OCI-LY1 (cell line): Measurements from ENCODE around the gene AKAP8.
"Not testable (repeated sequence)": the region's sequence is repeated elsewhere in the genome, so short reads cannot be mapped to it uniquely, and the experiment has no call there.

Experiments
- H2AFZ ChIP-seq: fragments of 200-600 bp; sonication (generic), shearing (Covaris generic); 2 replicates; pipeline ENCODE4 v1.6.0; 2014; ENCODE audit warnings: antibody characterized with exemption, mild to moderate bottlenecking, low read length
- H3F3A ChIP-seq: fragments of 200-600 bp; sonication (generic), shearing (Covaris generic); 2 replicates; pipeline ENCODE4 v1.6.0; 2014; ENCODE audit warnings: mild to moderate bottlenecking, antibody characterized with exemption, low read length, moderate library complexity; ENCODE audit not compliant: insufficient read depth
- H3K27ac ChIP-seq: fragments of 200-600 bp; sonication (generic); 2 replicates; pipeline ENCODE4 v1.5.1; 2014; ENCODE audit warnings: low read length, mixed run types, mild to moderate bottlenecking, low read depth; ENCODE audit not compliant: poor library complexity, severe bottlenecking
- H3K27me3 ChIP-seq: fragments of 200-600 bp; sonication (generic); 2 replicates; pipeline ENCODE4 v1.6.0; 2014; ENCODE audit warnings: antibody characterized with exemption, mild to moderate bottlenecking, low read length, moderate library complexity; ENCODE audit not compliant: insufficient read depth
- H3K36me3 ChIP-seq: fragments of 200-600 bp; sonication (generic); 2 replicates; pipeline ENCODE4 v1.6.1; 2014; ENCODE audit warnings: mild to moderate bottlenecking, antibody characterized with exemption, low read length, moderate library complexity, mixed read lengths; ENCODE audit not compliant: insufficient read depth
- H3K4me1 ChIP-seq: fragments of 200-600 bp; sonication (generic); 2 replicates; pipeline ENCODE4 v1.5.1; 2014; ENCODE audit warnings: mild to moderate bottlenecking, low read length, moderate library complexity; ENCODE audit not compliant: insufficient read depth, severe bottlenecking
- H3K4me2 ChIP-seq: fragments of 200-600 bp; sonication (generic), shearing (Covaris generic); 2 replicates; pipeline ENCODE4 v1.6.1; 2014; ENCODE audit warnings: low read length
- H3K4me3 ChIP-seq: fragments of 200-600 bp; sonication (generic); 2 replicates; pipeline ENCODE4 v1.5.1; 2014; ENCODE audit warnings: low read length, low read depth, mild to moderate bottlenecking, mixed read lengths; ENCODE audit not compliant: poor library complexity, severe bottlenecking
- H3K79me2 ChIP-seq: fragments of 200-600 bp; shearing (Covaris generic); 2 replicates; pipeline ENCODE4 v1.6.1; 2016; ENCODE audit warnings: mixed run types, low read length, mixed read lengths; ENCODE audit not compliant: insufficient read depth
- H3K9ac ChIP-seq: fragments of 200-600 bp; sonication (generic), shearing (Covaris generic); 2 replicates; pipeline ENCODE4 v1.6.1; 2014; ENCODE audit warnings: mild to moderate bottlenecking, low read length, mixed read lengths
- H3K9me2 ChIP-seq: fragments of 200-600 bp; sonication (generic), shearing (Covaris generic); 2 replicates; pipeline ENCODE4 v1.6.1; 2014; ENCODE audit warnings: low read depth, mild to moderate bottlenecking, low read length, mixed read lengths
- H3K9me3 ChIP-seq: fragments of 200-600 bp; shearing (Covaris generic); 2 replicates; pipeline ENCODE4 v1.6.1; 2014; ENCODE audit warnings: low read length, mixed read lengths
- H4K20me1 ChIP-seq: fragments of 200-600 bp; sonication (generic), shearing (Covaris generic); 2 replicates; pipeline ENCODE4 v1.6.0; 2016; ENCODE audit warnings: mild to moderate bottlenecking, low read length; ENCODE audit not compliant: insufficient read depth
- EZH2 ChIP-seq: fragments of 200-600 bp; sonication (generic), shearing (Covaris generic); IDR thresholded peaks from 2 replicates; pipeline ENCODE4 v1.8.0; 2017; ENCODE audit warnings: borderline replicate concordance, mixed run types, mild to moderate bottlenecking, antibody characterized with exemption, low read length, moderate library complexity, mixed read lengths
- TF ChIP-seq, protein P1 (sequence below): fragments of 200-600 bp; sonication (generic), shearing (Covaris generic); IDR thresholded peaks from 2 replicates; pipeline ENCODE4 v1.5.1; 2017; ENCODE audit warnings: mild to moderate bottlenecking, antibody characterized with exemption, low read length, moderate library complexity, mixed read lengths

Gene AKAP8

DNA sequence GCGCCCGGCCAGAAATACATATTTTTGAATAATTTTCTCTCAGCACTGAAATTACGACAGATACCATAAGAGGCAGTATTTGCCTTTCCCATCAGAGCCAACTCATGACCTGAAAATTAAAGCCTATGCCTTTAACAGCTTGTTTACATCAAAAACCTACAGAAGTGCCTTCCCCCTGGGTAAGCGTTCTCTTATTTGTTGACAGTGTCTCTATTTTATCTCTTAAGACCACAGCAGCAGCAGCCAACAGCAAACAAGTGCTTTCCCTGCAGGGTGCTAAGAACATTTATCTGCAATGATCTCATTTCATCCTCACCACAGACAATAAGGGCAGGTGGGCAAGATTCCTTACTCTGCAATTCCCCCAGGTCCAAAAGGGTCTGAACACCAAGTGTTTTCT lies 33.2 kb upstream of the AKAP8 start:
- Histone ChIP-seq H2AFZ (no peak overlapping the region), H3K27me3 (no peaks in the 10 kb centered on the region), H3K4me1 (peaks cover 39% of the 10 kb centered on the region), H3F3A (no peaks in the 10 kb centered on the region), H3K9ac (no peak overlapping the region; the same call in 1 of the 2 replicates), H3K9me2 (no peaks in the 10 kb centered on the region), H3K27ac (no peak overlapping the region), H3K79me2 (peaks cover 91% of the 10 kb centered on the region), H3K4me2 (no peak overlapping the region), H3K9me3 (no peaks in the 10 kb centered on the region), H3K36me3 (peaks cover 60% of the 10 kb centered on the region), H4K20me1 (no peaks in the 10 kb centered on the region), H3K4me3 (no peak overlapping the region)
- TF ChIP-seq EZH2, result no peak
- TF ChIP-seq, protein P1, sequence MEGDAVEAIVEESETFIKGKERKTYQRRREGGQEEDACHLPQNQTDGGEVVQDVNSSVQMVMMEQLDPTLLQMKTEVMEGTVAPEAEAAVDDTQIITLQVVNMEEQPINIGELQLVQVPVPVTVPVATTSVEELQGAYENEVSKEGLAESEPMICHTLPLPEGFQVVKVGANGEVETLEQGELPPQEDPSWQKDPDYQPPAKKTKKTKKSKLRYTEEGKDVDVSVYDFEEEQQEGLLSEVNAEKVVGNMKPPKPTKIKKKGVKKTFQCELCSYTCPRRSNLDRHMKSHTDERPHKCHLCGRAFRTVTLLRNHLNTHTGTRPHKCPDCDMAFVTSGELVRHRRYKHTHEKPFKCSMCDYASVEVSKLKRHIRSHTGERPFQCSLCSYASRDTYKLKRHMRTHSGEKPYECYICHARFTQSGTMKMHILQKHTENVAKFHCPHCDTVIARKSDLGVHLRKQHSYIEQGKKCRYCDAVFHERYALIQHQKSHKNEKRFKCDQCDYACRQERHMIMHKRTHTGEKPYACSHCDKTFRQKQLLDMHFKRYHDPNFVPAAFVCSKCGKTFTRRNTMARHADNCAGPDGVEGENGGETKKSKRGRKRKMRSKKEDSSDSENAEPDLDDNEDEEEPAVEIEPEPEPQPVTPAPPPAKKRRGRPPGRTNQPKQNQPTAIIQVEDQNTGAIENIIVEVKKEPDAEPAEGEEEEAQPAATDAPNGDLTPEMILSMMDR, result no peak

DNA sequence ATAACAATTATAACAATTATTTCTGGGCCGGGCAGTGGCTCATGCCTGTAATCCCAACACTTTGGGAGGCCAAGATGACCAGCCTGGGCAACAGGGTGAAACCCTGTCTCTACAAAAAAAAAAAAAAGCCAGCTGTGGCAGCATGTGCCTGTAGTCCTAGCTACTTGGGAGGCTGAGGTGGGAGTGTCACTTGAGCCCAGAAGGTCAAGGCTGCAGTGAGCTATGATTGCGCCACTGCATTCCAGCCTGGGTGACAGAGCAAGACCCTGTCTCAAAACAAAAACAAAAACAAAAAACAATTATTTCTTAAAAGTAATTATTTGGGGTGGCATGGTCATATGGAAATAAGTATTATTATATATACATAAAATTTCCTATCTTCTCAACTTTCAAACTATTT lies 31.8 kb upstream of the AKAP8 start:
- not testable (repeated sequence) for H3K9ac ChIP-seq, H3K4me2 ChIP-seq, H4K20me1 ChIP-seq, H3K9me3 ChIP-seq, H3F3A ChIP-seq, H2AFZ ChIP-seq, H3K27ac ChIP-seq, H3K9me2 ChIP-seq, H3K4me3 ChIP-seq, H3K27me3 ChIP-seq
- Histone ChIP-seq H3K79me2 (peaks cover 91% of the 10 kb centered on the region), H3K36me3 (peaks cover 65% of the 10 kb centered on the region), H3K4me1 (peaks cover 24% of the 10 kb centered on the region)

DNA sequence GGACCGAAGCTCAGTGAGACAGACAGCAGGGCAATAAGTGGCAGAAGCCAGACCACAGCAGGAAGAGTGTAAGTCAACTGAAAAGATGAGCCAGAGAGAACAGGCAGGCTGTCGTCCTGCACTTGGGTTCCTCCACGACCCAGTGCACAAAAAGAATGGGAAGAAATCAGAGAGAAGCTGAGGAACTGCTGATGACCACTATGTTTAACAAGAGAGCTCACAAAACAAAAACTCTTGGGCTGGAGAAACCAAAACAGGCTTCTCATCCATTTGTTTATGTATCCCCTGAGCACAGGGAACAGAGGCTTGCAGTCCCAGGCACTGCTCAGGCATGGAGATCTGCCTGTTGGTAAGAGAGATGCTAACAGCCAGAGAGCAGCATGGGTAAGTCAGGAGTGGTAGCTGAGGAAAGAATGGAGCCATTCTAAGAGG lies 25.2 kb upstream of the AKAP8 start:
- no peak overlapping the region for H3K4me3 ChIP-seq
- H3K27ac ChIP-seq, result no peak overlapping the region
- no peak overlapping the region for H2AFZ ChIP-seq
- peaks cover 57% of the 10 kb centered on the region for H3K79me2 ChIP-seq
- no peaks in the 10 kb centered on the region for H3K9me3 ChIP-seq
- no peaks in the 10 kb centered on the region for H3K9me2 ChIP-seq
- H3K4me2 ChIP-seq, result no peak overlapping the region
- no peaks in the 10 kb centered on the region for H4K20me1 ChIP-seq
- H3F3A ChIP-seq, result no peaks in the 10 kb centered on the region
- peaks cover 85% of the 10 kb centered on the region for H3K36me3 ChIP-seq
- H3K27me3 ChIP-seq, result no peaks in the 10 kb centered on the region
- no peak overlapping the region for H3K9ac ChIP-seq
- peaks cover 6% of the 10 kb centered on the region for H3K4me1 ChIP-seq
- no peak for TF ChIP-seq EZH2
- TF ChIP-seq, protein P1, result no peak

DNA sequence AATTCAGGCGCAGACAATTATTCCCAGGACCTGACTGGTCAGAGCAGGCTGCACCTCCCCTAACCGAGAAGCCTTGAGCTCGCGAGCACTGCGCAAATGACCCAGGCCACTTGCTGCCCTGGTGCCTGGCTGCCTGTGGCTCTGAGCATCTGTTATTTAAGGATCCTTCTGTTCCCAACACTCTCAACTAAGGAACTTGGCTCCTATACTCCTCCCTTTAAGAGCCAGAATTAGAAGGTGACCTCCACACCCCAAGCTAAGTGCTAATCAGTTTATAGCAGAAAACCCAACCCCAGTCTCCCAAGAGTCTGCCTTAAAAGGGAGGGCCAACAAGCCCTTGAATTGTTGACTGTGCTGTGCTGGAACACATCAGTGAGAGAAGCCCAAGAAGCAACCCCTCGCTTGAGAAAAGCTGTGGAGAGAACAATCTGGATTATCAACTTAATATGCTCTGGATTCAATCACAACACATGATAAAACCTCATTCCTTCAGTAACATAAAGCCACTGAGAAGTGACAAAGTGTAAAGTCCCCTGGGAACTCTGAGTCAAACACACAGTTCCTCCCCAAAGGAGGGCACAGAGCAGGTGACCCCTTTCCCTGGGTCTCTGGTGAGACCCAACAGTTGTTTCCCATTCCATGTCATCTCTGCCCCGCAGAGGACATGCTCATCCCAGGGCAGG lies 24.7 kb upstream of the AKAP8 start:
- no peak for TF ChIP-seq EZH2
- TF ChIP-seq, protein P1, result no peak
- peaks cover 85% of the 10 kb centered on the region for H3K36me3 ChIP-seq
- H3K9ac ChIP-seq, result no peak overlapping the region
- no peaks in the 10 kb centered on the region for H3K9me2 ChIP-seq
- no peaks in the 10 kb centered on the region for H4K20me1 ChIP-seq
- H3F3A ChIP-seq, result no peaks in the 10 kb centered on the region
- no peaks in the 10 kb centered on the region for H3K27me3 ChIP-seq
- H2AFZ ChIP-seq, result no peak overlapping the region
- H3K4me1 ChIP-seq, result peaks cover 6% of the 10 kb centered on the region
- H3K9me3 ChIP-seq, result no peaks in the 10 kb centered on the region
- no peak overlapping the region for H3K27ac ChIP-seq
- H3K4me2 ChIP-seq, result no peak overlapping the region
- no peak overlapping the region for H3K4me3 ChIP-seq
- H3K79me2 ChIP-seq, result peaks cover 52% of the 10 kb centered on the region
